ENCODE results near the gene CDH7.

The CDH7 gene

GRCh38 chr18:65769652-65770051 is 18.8 kb downstream of the CDH7 start:
- TF ChIP-seq YY1 (IDR thresholded peaks at IDR 0.05; ENCODE audit: low read depth) (no peak), CREB1 (IDR thresholded peaks at IDR 0.05; ENCODE audit: low read depth) (no peak), TEAD4 (IDR thresholded peaks at IDR 0.05) (no peak), NFIC (IDR thresholded peaks at IDR 0.05) (no peak), EGR1 (IDR thresholded peaks at IDR 0.05) (no peak), ZBTB7A (IDR thresholded peaks at IDR 0.05; ENCODE audit: low read depth) (no peak), CEBPB (IDR thresholded peaks at IDR 0.05) (no peak), REST (IDR thresholded peaks at IDR 0.05; ENCODE audit: low read depth) (no peak), TCF12 (IDR thresholded peaks at IDR 0.05; ENCODE audit: low read depth) (no peak), USF1 (IDR thresholded peaks at IDR 0.05) (no peak)

GRCh38 chr18:65786474-65786873 is 35.7 kb downstream of the CDH7 start:
- TF ChIP-seq TAF1 (IDR thresholded peaks at IDR 0.05; ENCODE audit: low read depth) = no peak
- no peak for TF ChIP-seq ZBTB7A (IDR thresholded peaks at IDR 0.05; ENCODE audit: low read depth)
- no peak for TF ChIP-seq RAD21 (IDR thresholded peaks at IDR 0.05; ENCODE audit: low read depth)
- no peak for TF ChIP-seq NFIC (IDR thresholded peaks at IDR 0.05)
- no peak for TF ChIP-seq CEBPB (IDR thresholded peaks at IDR 0.05)
- TF ChIP-seq REST (IDR thresholded peaks at IDR 0.05; ENCODE audit: low read depth) = no peak
- TF ChIP-seq EGR1 (IDR thresholded peaks at IDR 0.05) = no peak
- TF ChIP-seq USF1 (IDR thresholded peaks at IDR 0.05) = no peak
- no peak for TF ChIP-seq EP300 (IDR thresholded peaks at IDR 0.05; ENCODE audit: borderline replicate concordance)
- TF ChIP-seq FOXM1 (IDR thresholded peaks at IDR 0.05; ENCODE audit: borderline replicate concordance, low read depth) = no peak
- no peak for TF ChIP-seq YY1 (IDR thresholded peaks at IDR 0.05; ENCODE audit: low read depth)
- no peak for TF ChIP-seq TEAD4 (IDR thresholded peaks at IDR 0.05)
- TF ChIP-seq MAX (IDR thresholded peaks at IDR 0.05) = no peak
- no peak for TF ChIP-seq TCF12 (IDR thresholded peaks at IDR 0.05; ENCODE audit: low read depth)
- TF ChIP-seq CREB1 (IDR thresholded peaks at IDR 0.05; ENCODE audit: low read depth) = no peak

GRCh38 chr18:65788373-65788772 is 37.6 kb downstream of the CDH7 start:
- TF ChIP-seq EP300 (IDR thresholded peaks at IDR 0.05; ENCODE audit: borderline replicate concordance) (no peak), FOXM1 (IDR thresholded peaks at IDR 0.05; ENCODE audit: borderline replicate concordance, low read depth) (no peak), RAD21 (IDR thresholded peaks at IDR 0.05; ENCODE audit: low read depth) (no peak), CREB1 (IDR thresholded peaks at IDR 0.05; ENCODE audit: low read depth) (no peak), TAF1 (IDR thresholded peaks at IDR 0.05; ENCODE audit: low read depth) (no peak), MAX (IDR thresholded peaks at IDR 0.05) (no peak), CEBPB (IDR thresholded peaks at IDR 0.05) (no peak), TEAD4 (IDR thresholded peaks at IDR 0.05) (no peak), YY1 (IDR thresholded peaks at IDR 0.05; ENCODE audit: low read depth) (no peak), TCF12 (IDR thresholded peaks at IDR 0.05; ENCODE audit: low read depth) (no peak), REST (IDR thresholded peaks at IDR 0.05; ENCODE audit: low read depth) (no peak), NFIC (IDR thresholded peaks at IDR 0.05) (no peak), ZBTB7A (IDR thresholded peaks at IDR 0.05; ENCODE audit: low read depth) (no peak), USF1 (IDR thresholded peaks at IDR 0.05) (no peak), EGR1 (IDR thresholded peaks at IDR 0.05) (no peak)

- TF ChIP-seq USF1 (IDR thresholded peaks at IDR 0.05) = no peak
- no peak for TF ChIP-seq ZBTB7A (IDR thresholded peaks at IDR 0.05; ENCODE audit: low read depth)
- TF ChIP-seq TCF12 (IDR thresholded peaks at IDR 0.05; ENCODE audit: low read depth) = no peak
Measured at GRCh38 chr18:65790604-65791003, 39.8 kb downstream of the CDH7 start.

All from Ishikawa (cell line).